Peyer's patch (tissue), 4 donors: ENCODE measurements around the gene PABPN1L. TPM values are rescaled to one million over a fixed set of nuclear protein-coding genes. Genes with fewer than 3 reads are reported as not detected.

Experiments used
- DNase-seq, 3 donors: peaks; one replicate each; pipeline ENCODE4 v3.0.0-alpha.2; 2017 to 2019
- H3K27ac ChIP-seq, 4 donors: fragments of 200-600 bp; sonication (generic); one replicate each; pipeline ENCODE4 v1.5.1; 2016 to 2019
- H3K27me3 ChIP-seq, 2 donors: fragments of 200-600 bp; sonication (generic); one replicate each; pipeline ENCODE4 v1.5.1; 2019
- H3K36me3 ChIP-seq, 3 donors: fragments of 200-600 bp; sonication (generic); one replicate each; pipeline ENCODE4 v1.5.1; 2016 to 2019
- H3K4me1 ChIP-seq, 4 donors: fragments of 200-600 bp; sonication (generic); one replicate each; pipeline ENCODE4 v1.5.1; 2016 to 2019
- H3K4me3 ChIP-seq, 4 donors: fragments of 200-600 bp; sonication (generic); 1 replicate in 3 of 4; 2 replicates in 1 of 4; pipeline ENCODE4 v1.5.1; 2016 to 2019; ENCODE audit warnings: mild to moderate bottlenecking in 1 of 4
- H3K9me3 ChIP-seq, 4 donors: fragments of 200-600 bp; sonication (generic); one replicate each; pipeline ENCODE4 v1.5.1; 2016 to 2019; ENCODE audit warnings: mild to moderate bottlenecking in 1 of 4
- CTCF ChIP-seq, 6 experiments: fragments of 450-650 bp in 4 of 6; fragments of 200-600 bp in 2 of 6; sonication (generic) in 1 of 6; IDR thresholded peaks; one replicate each; pipeline ENCODE4 v1.5.1; 2017 to 2019; ENCODE audit warnings: antibody characterized with exemption in 6 of 6, mild to moderate bottlenecking in 3 of 6, moderate library complexity in 1 of 6
- POLR2A ChIP-seq, 2 donors: fragments of 450-650 bp; IDR thresholded peaks; one replicate each; pipeline ENCODE4 v1.5.1; 2017; ENCODE audit warnings: antibody characterized with exemption in 2 of 2, mild to moderate bottlenecking in 2 of 2, moderate library complexity in 2 of 2
- total RNA-seq, 4 donors: library from RNA; depleted of rRNA; stranded (reverse); fragments of >200 nt; gene quantifications; one replicate each; pipeline ENCODE4 v1.1.0, GENCODE V29; 2016

Gene PABPN1L
- total RNA-seq, 4 donors from 2014 or later = not detected

- H3K27me3 ChIP-seq = no peaks in the 10 kb centered on the region
- no peaks in the 10 kb centered on the region for H3K4me1 ChIP-seq
- no peak for DNase-seq
- no peak overlapping the region for H3K4me3 ChIP-seq
- peaks cover 0 to 5% (median 0%) of the 10 kb centered on the region in 3 donors for H3K36me3 ChIP-seq
- no peak for TF ChIP-seq CTCF (IDR thresholded peaks at IDR 0.05)
- TF ChIP-seq POLR2A (IDR thresholded peaks at IDR 0.05) = no peak
- H3K9me3 ChIP-seq = no peaks in the 10 kb centered on the region
- no peak overlapping the region for H3K27ac ChIP-seq
Observed at GRCh38 chr16:88900662-88901052, 34.2 kb upstream of the PABPN1L start.

GRCh38 chr16:88899901-88900661 is 33.6 kb upstream of the PABPN1L start:
- Histone ChIP-seq H3K4me3 (no peak overlapping the region), H3K27me3 (no peaks in the 10 kb centered on the region), H3K27ac (no peak overlapping the region), H3K4me1 (no peaks in the 10 kb centered on the region), H3K36me3 (peaks cover 0 to 5% (median 0%) of the 10 kb centered on the region in 3 donors), H3K9me3 (no peaks in the 10 kb centered on the region)
- no peak for TF ChIP-seq CTCF (IDR thresholded peaks at IDR 0.05)
- TF ChIP-seq POLR2A (IDR thresholded peaks at IDR 0.05) = no peak
- DNase-seq = no peak

GRCh38 chr16:88897696-88898425 is 31.4 kb upstream of the PABPN1L start:
- no peaks in the 10 kb centered on the region for H3K9me3 ChIP-seq
- no peak for TF ChIP-seq CTCF (IDR thresholded peaks at IDR 0.05)
- H3K27ac ChIP-seq = no peak overlapping the region
- no peak for DNase-seq
- H3K4me3 ChIP-seq = no peak overlapping the region
- peaks cover 0 to 5% (median 0%) of the 10 kb centered on the region in 3 donors for H3K36me3 ChIP-seq
- no peaks in the 10 kb centered on the region for H3K27me3 ChIP-seq
- H3K4me1 ChIP-seq = no peaks in the 10 kb centered on the region

GRCh38 chr16:88896238-88897070 is 30.0 kb upstream of the PABPN1L start:
- peaks cover 0 to 5% (median 0%) of the 10 kb centered on the region in 3 donors for H3K36me3 ChIP-seq
- H3K27me3 ChIP-seq = no peaks in the 10 kb centered on the region
- H3K4me3 ChIP-seq = no peak overlapping the region
- no peak for DNase-seq
- TF ChIP-seq POLR2A (IDR thresholded peaks at IDR 0.05) = no peak
- no peak for TF ChIP-seq CTCF (IDR thresholded peaks at IDR 0.05)
- H3K9me3 ChIP-seq = no peaks in the 10 kb centered on the region
- H3K4me1 ChIP-seq = no peaks in the 10 kb centered on the region
- no peak overlapping the region for H3K27ac ChIP-seq

GRCh38 chr16:88895335-88895734 is 28.9 kb upstream of the PABPN1L start:
- TF ChIP-seq CTCF (IDR thresholded peaks at IDR 0.05) (no peak), POLR2A (IDR thresholded peaks at IDR 0.05) (no peak)
- Histone ChIP-seq H3K27ac (no peak overlapping the region), H3K27me3 (no peaks in the 10 kb centered on the region), H3K36me3 (peaks cover 0 to 5% (median 0%) of the 10 kb centered on the region in 3 donors), H3K4me3 (no peak overlapping the region), H3K4me1 (no peaks in the 10 kb centered on the region), H3K9me3 (no peaks in the 10 kb centered on the region)
- no peak for DNase-seq
